AG04450 (cell line): ENCODE data around the gene EPHA7. TPM values are rescaled to one million over a fixed set of nuclear protein-coding genes. Genes with fewer than 3 reads are reported as not detected.

Experiments
- CTCF ChIA-PET: fragments of 300-600, 350-600 bp; formaldehyde crosslinking; extraction: SDS; loops from one replicate; lab custom pipeline; 2022; ENCODE audit warnings: antibody characterized with exemption, inconsistent platforms; lab: Charles Lee
- POLR2A ChIA-PET: fragments of 350-600 bp; formaldehyde crosslinking; extraction: SDS; loops from one replicate; lab custom pipeline; 2021; ENCODE audit warnings: antibody characterized with exemption, inconsistent platforms; lab: Yijun Ruan, JAX
- DNase-seq: peaks from one replicate; pipeline ENCODE4 v3.0.0-alpha.2; 2011; ENCODE audit warnings: low read depth, low spot score
- H3K27ac ChIP-seq: one replicate; pipeline ENCODE4 v1.5.1; 2012; ENCODE audit warnings: low read depth, low read length, control low read depth
- H3K27me3 ChIP-seq: one replicate; pipeline ENCODE4 v1.6.0; 2012; ENCODE audit warnings: low read length; ENCODE audit not compliant: control insufficient read depth, insufficient read depth
- H3K4me3 ChIP-seq: 2 replicates; pipeline ENCODE4 v1.5.1; 2011; ENCODE audit warnings: mild to moderate bottlenecking, low read depth, low read length, control low read depth
- H3K9me3 ChIP-seq: 2 replicates; pipeline ENCODE4 v1.5.1; 2012; ENCODE audit warnings: low read length; ENCODE audit not compliant: control insufficient read depth, insufficient read depth
- CTCF ChIP-seq: IDR thresholded peaks from 2 replicates; pipeline ENCODE4 v1.5.1; 2011; ENCODE audit warnings: low read depth, low read length, control low read depth, inconsistent platforms
- polyA plus RNA-seq: library from polyadenylated mRNA; depleted of rRNA; stranded (reverse); fragments of >200 nt; gene quantifications from 2 replicates; pipeline ENCODE4 v1.2.3, GENCODE V29; 2011

The EPHA7 gene
- polyA plus RNA-seq, 1 experiment, result not detected

- DNase-seq, result no peak
- no peak overlapping the region for H3K4me3 ChIP-seq
- no peaks in the 10 kb centered on the region for H3K9me3 ChIP-seq
- ChIA-PET CTCF (no interaction called here), POLR2A (no interaction called here)
- TF ChIP-seq CTCF, result no peak
- no peak overlapping the region for H3K27ac ChIP-seq
- no peaks in the 10 kb centered on the region for H3K27me3 ChIP-seq
Observed at GRCh38 chr6:93235775-93236174, 183.6 kb downstream of the EPHA7 start.

- CTCF ChIA-PET, result no interaction called here
- no peak for TF ChIP-seq CTCF
- DNase-seq, result no peak
- no peak overlapping the region for H3K27ac ChIP-seq
- POLR2A ChIA-PET, result no interaction called here
- no peaks in the 10 kb centered on the region for H3K9me3 ChIP-seq
- H3K4me3 ChIP-seq, result no peak overlapping the region
- H3K27me3 ChIP-seq, result no peaks in the 10 kb centered on the region
Observed at GRCh38 chr6:93226822-93227221, 192.5 kb downstream of the EPHA7 start.

- TF ChIP-seq CTCF, result no peak
- H3K27ac ChIP-seq, result no peak overlapping the region
- no peak for DNase-seq
- POLR2A ChIA-PET, result no interaction called here
- H3K27me3 ChIP-seq, result no peaks in the 10 kb centered on the region
- CTCF ChIA-PET, result no interaction called here
- H3K4me3 ChIP-seq, result no peak overlapping the region
- no peaks in the 10 kb centered on the region; the same call in 1 of the 2 replicates for H3K9me3 ChIP-seq
Observed at GRCh38 chr6:93222071-93222851, 197.1 kb downstream of the EPHA7 start.

GRCh38 chr6:93219447-93219846, 199.9 kb downstream of the EPHA7 start:
- Histone ChIP-seq H3K4me3 (no peak overlapping the region), H3K27me3 (no peaks in the 10 kb centered on the region), H3K27ac (no peak overlapping the region), H3K9me3 (no peaks in the 10 kb centered on the region; the same call in 1 of the 2 replicates)
- no peak for TF ChIP-seq CTCF
- ChIA-PET POLR2A (no interaction called here), CTCF (no interaction called here)
- DNase-seq, result no peak

GRCh38 chr6:93218096-93218495, 201.3 kb downstream of the EPHA7 start:
- no peaks in the 10 kb centered on the region for H3K27me3 ChIP-seq
- CTCF ChIA-PET, result no interaction called here
- no peak overlapping the region for H3K4me3 ChIP-seq
- no peak for DNase-seq
- H3K27ac ChIP-seq, result no peak overlapping the region
- no peaks in the 10 kb centered on the region; the same call in 1 of the 2 replicates for H3K9me3 ChIP-seq
- POLR2A ChIA-PET, result no interaction called here
- no peak for TF ChIP-seq CTCF
